Astrocyte of the cerebellum (primary cell): ENCODE data around the gene PPP6R3.

Experiments
- DNase-seq: peaks from one replicate; pipeline ENCODE4 v3.0.0-alpha.2; 2011; ENCODE audit warnings: low read depth
- H3K4me3 ChIP-seq: 2 replicates; pipeline ENCODE4 v1.5.1; 2011; ENCODE audit warnings: mild to moderate bottlenecking, low read depth, low read length, moderate library complexity
- in situ Hi-C: cut with HindIII; loops from 2 replicates; pipeline ENCODE4 v1.10.0; 2017; ENCODE audit warnings: low sequenced_read_pairs
- TF ChIP-seq, protein P1 (sequence below): IDR thresholded peaks from 2 replicates; pipeline ENCODE4 v1.5.1; 2012; ENCODE audit warnings: low read length, low read depth, moderate library complexity, mild to moderate bottlenecking; ENCODE audit errors: missing control alignments

Gene PPP6R3

DNA sequence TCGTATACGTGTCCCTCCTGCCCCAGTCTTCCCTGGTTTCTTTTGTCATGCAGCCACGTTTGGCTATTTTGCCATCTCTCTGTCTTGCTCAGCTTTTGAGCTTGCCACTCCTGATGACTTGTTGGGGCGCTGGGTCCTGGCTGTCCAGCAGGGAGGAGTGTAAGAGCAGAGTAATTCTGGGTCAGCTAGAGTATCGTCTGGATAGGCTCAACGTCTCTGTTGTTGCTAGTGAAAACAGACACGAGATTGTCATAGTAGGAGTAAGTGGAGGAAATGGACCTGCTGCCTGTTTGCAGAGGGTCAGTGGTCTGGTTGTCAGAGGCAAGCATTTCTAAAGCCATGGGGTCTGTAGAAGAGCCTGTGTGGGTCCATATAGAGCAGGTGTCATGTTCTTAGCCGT is 83.0 kb downstream of the PPP6R3 start:
- TF ChIP-seq, protein P1, sequence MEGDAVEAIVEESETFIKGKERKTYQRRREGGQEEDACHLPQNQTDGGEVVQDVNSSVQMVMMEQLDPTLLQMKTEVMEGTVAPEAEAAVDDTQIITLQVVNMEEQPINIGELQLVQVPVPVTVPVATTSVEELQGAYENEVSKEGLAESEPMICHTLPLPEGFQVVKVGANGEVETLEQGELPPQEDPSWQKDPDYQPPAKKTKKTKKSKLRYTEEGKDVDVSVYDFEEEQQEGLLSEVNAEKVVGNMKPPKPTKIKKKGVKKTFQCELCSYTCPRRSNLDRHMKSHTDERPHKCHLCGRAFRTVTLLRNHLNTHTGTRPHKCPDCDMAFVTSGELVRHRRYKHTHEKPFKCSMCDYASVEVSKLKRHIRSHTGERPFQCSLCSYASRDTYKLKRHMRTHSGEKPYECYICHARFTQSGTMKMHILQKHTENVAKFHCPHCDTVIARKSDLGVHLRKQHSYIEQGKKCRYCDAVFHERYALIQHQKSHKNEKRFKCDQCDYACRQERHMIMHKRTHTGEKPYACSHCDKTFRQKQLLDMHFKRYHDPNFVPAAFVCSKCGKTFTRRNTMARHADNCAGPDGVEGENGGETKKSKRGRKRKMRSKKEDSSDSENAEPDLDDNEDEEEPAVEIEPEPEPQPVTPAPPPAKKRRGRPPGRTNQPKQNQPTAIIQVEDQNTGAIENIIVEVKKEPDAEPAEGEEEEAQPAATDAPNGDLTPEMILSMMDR, result no peak
- in situ Hi-C loops, result no loop called here
- DNase-seq, result no peak
- no peak overlapping the region for H3K4me3 ChIP-seq

DNA sequence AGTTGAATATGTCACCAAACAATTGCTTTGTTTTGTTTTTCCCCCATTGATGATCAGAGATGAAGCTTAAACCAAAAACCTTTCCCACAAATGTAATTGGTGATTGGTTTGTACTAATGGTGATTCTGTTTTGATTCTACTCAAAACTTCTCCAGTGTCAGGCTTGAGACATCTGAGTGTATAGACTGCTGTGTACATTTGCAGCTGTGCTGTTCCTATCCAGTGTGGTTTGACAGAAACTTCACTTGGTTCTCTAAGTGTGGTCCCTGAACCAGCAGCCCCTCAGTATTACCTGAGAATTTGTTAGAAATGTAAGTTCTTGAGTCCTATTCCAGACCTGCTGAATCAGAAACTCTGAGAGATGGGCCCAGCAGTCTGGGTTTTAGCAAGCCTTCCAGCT is 84.8 kb downstream of the PPP6R3 start:
- H3K4me3 ChIP-seq, result no peak overlapping the region
- TF ChIP-seq, protein P1, result no peak
- DNase-seq, result no peak
- in situ Hi-C loops, result no loop called here

DNA sequence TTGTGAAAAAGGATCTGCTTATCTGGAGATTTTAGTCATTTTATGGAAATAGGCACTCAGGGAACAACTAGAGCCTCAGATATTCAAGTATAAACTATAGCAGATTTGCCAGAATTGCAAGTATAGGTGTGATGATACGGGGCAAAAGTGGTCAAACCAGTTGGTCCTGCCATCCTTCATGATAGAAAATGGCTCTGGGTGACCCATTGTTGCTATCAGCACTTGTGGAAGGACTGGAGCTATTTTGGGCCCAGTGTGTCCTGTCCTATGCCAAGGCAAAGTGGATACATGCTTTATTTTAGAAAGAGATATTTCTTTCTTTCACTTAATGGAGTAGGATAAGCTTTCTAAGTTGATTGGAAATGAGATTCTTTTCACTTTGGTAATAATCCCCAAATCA is 85.2 kb downstream of the PPP6R3 start:
- no peak for DNase-seq
- no peak overlapping the region for H3K4me3 ChIP-seq
- TF ChIP-seq, protein P1, result no peak
- in situ Hi-C loops, result no loop called here

DNA sequence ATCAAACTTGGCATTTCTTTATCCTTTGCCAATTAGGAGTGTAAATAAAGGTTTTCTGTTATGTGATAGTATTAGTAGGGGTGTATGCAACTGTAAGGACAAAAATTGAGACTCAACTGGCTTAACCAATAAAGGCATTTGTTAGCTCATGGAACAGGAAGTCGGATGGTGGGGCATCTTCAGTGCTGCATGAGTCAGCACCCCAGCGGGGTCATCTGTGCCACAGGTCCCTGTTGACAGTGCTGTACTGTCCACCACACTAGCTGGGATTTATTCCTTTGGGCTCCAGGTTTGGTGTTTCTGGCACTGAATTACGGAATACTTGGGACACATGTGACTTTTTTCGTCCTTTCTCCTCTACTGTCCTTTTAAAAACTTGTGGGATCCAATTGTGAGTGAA is 86.0 kb downstream of the PPP6R3 start:
- TF ChIP-seq, protein P1, result no peak
- DNase-seq, result no peak
- in situ Hi-C loops, result no loop called here
- no peak overlapping the region for H3K4me3 ChIP-seq

DNA sequence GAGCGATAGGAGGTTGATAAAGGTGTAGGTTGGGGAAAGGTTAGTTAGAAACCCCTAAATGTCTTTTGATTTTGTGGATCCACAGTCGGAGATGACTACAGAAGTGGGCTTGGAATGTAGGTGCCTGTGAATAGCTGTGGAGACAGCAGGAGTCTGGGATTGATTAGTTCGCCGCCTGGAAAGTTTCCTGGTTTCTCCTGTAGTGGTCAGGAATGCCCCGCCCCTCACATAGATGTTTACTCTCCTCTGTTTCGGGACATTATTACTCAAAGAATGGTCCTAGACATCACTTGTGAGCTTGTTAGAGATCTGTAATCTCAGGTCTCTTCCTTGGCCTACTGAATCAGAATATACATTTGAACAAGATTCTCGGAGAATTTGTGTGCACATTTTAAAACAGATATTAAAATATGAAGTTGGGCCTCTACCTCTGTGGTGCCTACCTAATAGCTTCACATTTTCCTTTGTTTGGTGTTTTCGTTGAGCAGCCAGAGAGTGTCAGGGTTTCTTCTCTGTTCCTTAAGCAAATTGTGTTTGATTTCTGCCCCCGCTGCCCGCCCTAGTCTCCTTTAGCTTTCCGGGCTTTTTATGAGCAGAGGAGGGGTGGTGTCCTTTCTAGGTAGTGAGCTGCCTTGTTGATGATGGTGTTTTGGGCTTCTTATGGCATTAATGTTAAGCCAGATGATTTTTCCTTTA is 89.4 kb downstream of the PPP6R3 start:
- in situ Hi-C loops, result no loop called here
- TF ChIP-seq, protein P1, result no peak
- no peak overlapping the region for H3K4me3 ChIP-seq

DNA sequence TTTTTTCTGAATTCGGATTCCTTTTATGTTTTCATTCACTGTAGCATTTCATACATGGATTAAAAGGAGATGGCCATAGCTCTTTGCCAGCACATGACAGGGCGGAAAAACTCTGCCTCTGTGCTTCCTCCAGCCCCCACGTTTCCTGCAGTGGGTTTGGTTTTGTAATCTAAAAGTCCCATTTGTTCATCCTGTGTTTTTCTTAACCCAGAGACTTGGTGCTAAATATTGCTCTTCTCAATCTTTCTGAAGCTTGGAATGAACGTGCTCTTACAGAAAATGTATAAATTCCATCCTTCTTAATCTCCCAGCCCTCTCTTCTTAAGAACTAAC is 89.9 kb downstream of the PPP6R3 start:
- DNase-seq, result no peak
- H3K4me3 ChIP-seq, result no peak overlapping the region
- TF ChIP-seq, protein P1, result no peak
- in situ Hi-C loops, result no loop called here

More for the DNA sequence above, 89.4 kb downstream of the PPP6R3 start:
- peak; percentile 18 for DNase-seq
